Central memory CD8-positive, alpha-beta T cell (primary cell): ENCODE data around the gene SUN1.
"Not testable (repeated sequence)": the region's sequence is repeated elsewhere in the genome, so short reads cannot be mapped to it uniquely, and the experiment has no call there.

Source experiments
- ATAC-seq: fragments of 150-1000 bp; cut with Tn5 transposase; replicated peaks from 2 replicates; pipeline ENCODE4 v1.10.0; 2022; ENCODE audit warnings: mild to moderate bottlenecking, moderate FRiP score, moderate number of reproducible peaks; ENCODE audit not compliant: poor library complexity, severe bottlenecking; ENCODE audit errors: extremely low read depth
- DNase-seq, 2 donors: peaks; one replicate each; pipeline ENCODE4 v3.0.0; 2021; ENCODE audit warnings: low spot score in 2 of 2
- H3K27ac Mint-ChIP-seq: one replicate; pipeline ENCODE4 v1.8.0; 2022; ENCODE audit warnings: low read depth, mild to moderate bottlenecking, moderate library complexity, mixed read lengths
- H3K27me3 Mint-ChIP-seq: one replicate; pipeline ENCODE4 v1.8.0; 2022; ENCODE audit warnings: mixed read lengths
- H3K36me3 Mint-ChIP-seq: one replicate; pipeline ENCODE4 v1.8.0; 2022; ENCODE audit warnings: mild to moderate bottlenecking, moderate library complexity, mixed read lengths; ENCODE audit not compliant: insufficient read depth
- H3K4me1 Mint-ChIP-seq: one replicate; pipeline ENCODE4 v1.8.0; 2022; ENCODE audit warnings: mixed read lengths
- H3K4me3 Mint-ChIP-seq: one replicate; pipeline ENCODE4 v1.8.0; 2022; ENCODE audit warnings: mild to moderate bottlenecking, moderate library complexity, mixed read lengths
- H3K9me3 Mint-ChIP-seq: one replicate; pipeline ENCODE4 v1.8.0; 2022; ENCODE audit warnings: mixed read lengths

Gene SUN1

DNA sequence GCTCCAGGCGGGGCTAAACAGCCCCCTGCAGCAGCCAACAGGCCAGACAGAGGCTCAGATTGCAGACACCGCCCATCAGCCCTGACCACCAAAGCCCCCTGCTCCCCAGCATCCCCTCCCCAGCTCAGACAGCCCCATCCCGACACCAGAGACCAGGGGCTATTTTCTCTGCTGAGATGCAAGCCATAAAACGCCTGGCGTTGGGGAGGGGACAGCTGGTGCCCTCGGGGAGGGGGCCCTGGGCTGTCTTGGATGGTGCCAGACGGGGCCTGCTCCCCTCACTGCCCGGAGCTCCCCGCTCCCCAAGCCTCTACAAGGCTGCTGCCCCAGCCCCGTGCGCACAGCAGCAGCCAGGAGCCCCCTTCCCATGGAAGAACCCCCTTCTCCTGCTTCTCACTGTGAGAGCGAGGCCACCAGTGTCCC lies 75.9 kb downstream of the SUN1 start:
- H3K27ac Mint-ChIP-seq, result no peak overlapping the region
- peaks cover 30% of the 10 kb centered on the region for H3K36me3 Mint-ChIP-seq
- no peaks in the 10 kb centered on the region for H3K27me3 Mint-ChIP-seq
- no peaks in the 10 kb centered on the region for H3K9me3 Mint-ChIP-seq
- DNase-seq (no peak), ATAC-seq (no peak)
- H3K4me1 Mint-ChIP-seq, result no peaks in the 10 kb centered on the region
- no peak overlapping the region for H3K4me3 Mint-ChIP-seq

DNA sequence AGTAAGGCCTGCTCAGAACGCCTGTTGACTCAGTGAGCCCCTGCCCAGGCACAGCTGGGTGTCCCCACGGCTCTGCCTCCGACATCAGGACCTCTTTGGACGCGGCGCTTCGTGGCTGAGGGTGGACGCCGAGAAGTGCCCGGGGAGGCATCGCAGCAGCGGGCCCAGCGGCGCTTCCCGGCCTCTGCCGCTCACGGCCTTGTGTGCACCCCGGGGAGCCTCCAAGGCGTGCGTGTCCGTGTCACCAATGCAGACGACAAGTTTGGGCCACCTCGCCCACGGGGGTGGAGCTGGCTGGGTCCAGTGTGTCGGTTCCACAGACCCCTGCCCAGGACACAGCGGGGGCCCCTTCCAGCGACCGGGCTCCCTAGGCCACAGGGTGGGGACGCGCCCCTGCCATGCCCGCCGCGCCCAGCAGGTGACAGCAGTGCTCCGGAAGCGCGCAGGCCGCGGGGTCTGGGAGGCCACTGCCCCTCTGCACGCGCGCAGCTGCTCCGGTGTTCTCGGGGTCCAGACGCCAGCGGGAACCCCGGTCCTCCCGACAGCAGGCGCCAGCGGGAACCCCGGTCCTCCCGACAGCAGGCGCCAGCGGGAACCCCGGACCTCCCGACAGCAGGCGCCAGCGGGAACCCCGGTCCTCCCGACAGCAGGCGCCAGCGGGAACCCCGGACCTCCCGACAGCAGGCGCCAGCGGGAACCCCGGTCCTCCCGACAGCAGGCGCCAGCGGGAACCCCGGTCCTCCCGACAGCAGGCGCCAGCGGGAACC lies 76.5 kb downstream of the SUN1 start:
- H3K9me3 Mint-ChIP-seq, H3K27me3 Mint-ChIP-seq, H3K4me1 Mint-ChIP-seq, H3K4me3 Mint-ChIP-seq, H3K27ac Mint-ChIP-seq: not testable (repeated sequence)
- DNase-seq (peak; percentile 46 to 53), ATAC-seq (peak; percentile 38)
- peaks cover 30% of the 10 kb centered on the region for H3K36me3 Mint-ChIP-seq

DNA sequence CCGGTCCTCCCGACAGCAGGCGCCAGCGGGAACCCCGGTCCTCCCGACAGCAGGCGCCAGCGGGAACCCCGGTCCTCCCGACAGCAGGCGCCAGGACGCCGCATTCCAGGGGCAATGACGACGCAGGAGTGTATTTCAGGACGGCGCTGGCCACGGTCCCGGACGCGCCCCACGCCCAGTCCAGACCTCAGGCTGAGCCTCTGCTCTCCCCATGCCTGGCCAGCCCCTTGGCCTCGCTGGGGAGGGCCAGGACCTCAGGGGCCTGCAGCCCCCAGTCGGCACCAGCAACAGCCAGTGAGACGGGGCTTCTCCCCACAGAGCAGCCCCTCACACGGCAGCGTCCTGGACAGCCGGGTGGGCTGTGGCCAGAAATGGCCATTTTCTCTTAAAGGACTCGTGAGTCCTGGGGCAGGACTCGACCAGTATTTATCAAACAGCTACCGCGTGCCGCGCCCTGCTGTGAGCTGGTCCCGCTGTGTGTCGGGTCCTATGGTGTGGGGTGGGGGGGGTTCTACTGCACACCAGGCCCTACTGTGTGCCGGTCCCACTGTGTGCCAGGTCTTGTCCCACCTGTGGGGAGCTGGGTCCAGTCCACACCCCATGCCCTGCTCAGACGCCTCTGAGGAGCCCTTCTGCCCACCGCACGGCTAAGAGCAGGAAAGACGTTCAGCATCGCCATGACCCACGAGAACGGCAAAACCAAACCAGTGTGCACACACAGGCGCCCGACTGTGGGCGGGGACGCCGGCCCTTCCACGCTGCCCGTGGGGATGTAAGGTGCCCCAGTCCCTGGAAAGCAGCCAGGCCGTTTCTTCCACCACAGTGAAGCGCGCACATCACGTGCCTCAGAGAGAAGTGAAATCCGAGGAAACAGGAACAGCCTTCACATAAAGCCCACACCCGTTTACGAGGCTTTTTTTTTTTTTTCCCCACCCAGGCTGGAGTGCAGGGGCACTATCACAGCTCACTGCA lies 77.4 kb downstream of the SUN1 start:
- H3K27ac Mint-ChIP-seq, result peak overlapping the region; percentile 69
- no peaks in the 10 kb centered on the region for H3K27me3 Mint-ChIP-seq
- peak overlapping the region; percentile 55 for H3K4me3 Mint-ChIP-seq
- ATAC-seq (peak; percentile 4), DNase-seq (no peak)
- no peaks in the 10 kb centered on the region for H3K4me1 Mint-ChIP-seq
- no peaks in the 10 kb centered on the region for H3K9me3 Mint-ChIP-seq
- peaks cover 31% of the 10 kb centered on the region for H3K36me3 Mint-ChIP-seq

DNA sequence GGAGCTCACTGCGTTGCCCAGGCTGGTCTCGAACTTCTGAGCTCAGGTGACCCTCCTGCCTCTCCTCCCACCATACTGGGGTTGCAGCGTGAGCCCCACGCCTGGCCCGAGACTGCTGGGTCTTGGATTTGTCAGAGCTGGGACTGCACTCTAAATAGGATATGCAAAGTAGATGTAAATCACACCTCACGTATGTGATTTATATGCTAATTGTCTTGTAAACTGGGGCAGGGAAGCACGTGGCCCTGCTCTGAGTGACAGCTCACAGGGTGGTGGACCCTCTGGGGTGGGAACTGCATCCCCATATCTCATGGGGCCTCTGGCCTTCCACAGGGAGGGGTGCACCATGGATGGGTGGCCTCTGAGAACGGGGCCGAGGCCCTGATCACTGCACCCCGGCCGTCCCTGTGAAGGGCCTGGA lies 78.2 kb downstream of the SUN1 start:
- DNase-seq, result no peak
- peaks cover 1% of the 10 kb centered on the region for H3K4me1 Mint-ChIP-seq
- H3K27me3 Mint-ChIP-seq, result no peaks in the 10 kb centered on the region
- peak overlapping the region; percentile 69 for H3K27ac Mint-ChIP-seq
- peak; percentile 21 for ATAC-seq
- H3K36me3 Mint-ChIP-seq, result peaks cover 29% of the 10 kb centered on the region
- H3K4me3 Mint-ChIP-seq, result peak overlapping the region; percentile 55
- H3K9me3 Mint-ChIP-seq, result no peaks in the 10 kb centered on the region

DNA sequence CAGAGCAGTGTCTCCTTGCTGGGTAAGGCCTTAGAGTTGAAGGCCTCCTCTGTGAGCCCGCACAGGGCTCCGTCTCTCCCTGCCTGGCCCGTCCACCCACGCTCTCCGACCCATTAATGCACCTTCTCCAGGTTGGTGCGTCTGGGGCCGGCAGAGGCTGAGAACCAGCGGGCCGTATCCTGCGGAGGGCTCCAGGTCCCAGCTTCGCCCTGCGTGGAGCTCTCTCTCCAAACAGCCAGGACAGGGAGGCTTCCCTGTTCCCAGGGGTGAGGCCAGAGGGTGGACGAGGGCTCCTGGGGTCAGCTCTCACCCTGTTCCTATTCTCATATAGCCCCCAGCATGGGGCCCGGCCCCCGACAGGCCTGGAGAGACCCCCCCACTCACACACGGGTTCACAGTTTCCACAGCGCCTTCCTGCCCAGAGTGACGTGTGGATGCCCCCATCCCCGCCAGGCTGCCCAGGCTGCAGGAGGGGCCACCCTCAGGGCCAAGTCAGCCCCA lies 78.7 kb downstream of the SUN1 start:
- ATAC-seq, result no peak
- DNase-seq, result no peak
- Mint-ChIP-seq H3K4me1 (peaks cover 7% of the 10 kb centered on the region), H3K27me3 (no peaks in the 10 kb centered on the region), H3K4me3 (no peak overlapping the region), H3K9me3 (no peaks in the 10 kb centered on the region), H3K27ac (peak overlapping the region; percentile 69), H3K36me3 (peaks cover 31% of the 10 kb centered on the region)

DNA sequence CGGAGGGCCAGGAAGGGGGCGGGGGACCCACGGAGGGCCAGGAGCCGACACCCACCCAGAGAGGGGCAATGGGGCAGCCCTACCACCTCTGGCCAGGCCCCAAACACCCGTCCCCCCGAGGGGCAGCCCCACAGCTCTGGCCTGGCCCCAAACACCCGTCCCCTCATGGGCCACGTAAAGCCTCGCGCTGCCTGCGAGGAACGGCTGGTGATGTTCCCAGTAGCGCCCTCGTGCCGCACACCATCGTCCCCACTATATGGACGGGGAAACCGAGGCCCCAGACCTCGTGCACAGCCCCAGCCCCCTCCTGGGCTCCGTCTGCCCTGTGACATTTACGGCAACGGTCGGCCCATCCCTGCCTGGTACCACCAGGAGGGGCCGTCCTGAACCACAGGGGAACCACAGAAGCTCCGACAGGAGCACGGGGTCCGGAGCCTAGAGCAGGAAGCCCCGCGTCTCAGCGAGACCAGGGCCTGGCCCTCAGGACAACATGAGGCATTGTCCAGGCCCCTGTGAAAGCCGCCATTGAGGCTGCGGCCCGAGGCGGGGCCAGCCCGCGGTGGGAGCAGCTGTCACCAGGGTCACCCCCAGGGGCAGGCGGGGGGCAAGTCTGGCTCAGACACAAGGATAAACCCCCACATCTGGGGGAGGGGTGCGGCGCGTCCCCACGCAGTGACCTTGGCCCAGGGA lies 79.7 kb downstream of the SUN1 start:
- no peak overlapping the region for H3K4me3 Mint-ChIP-seq
- peak overlapping the region; percentile 38 for H3K27ac Mint-ChIP-seq
- DNase-seq (no peak), ATAC-seq (no peak)
- no peaks in the 10 kb centered on the region for H3K27me3 Mint-ChIP-seq
- H3K4me1 Mint-ChIP-seq, result peaks cover 12% of the 10 kb centered on the region
- H3K9me3 Mint-ChIP-seq, result no peaks in the 10 kb centered on the region
- peaks cover 35% of the 10 kb centered on the region for H3K36me3 Mint-ChIP-seq

DNA sequence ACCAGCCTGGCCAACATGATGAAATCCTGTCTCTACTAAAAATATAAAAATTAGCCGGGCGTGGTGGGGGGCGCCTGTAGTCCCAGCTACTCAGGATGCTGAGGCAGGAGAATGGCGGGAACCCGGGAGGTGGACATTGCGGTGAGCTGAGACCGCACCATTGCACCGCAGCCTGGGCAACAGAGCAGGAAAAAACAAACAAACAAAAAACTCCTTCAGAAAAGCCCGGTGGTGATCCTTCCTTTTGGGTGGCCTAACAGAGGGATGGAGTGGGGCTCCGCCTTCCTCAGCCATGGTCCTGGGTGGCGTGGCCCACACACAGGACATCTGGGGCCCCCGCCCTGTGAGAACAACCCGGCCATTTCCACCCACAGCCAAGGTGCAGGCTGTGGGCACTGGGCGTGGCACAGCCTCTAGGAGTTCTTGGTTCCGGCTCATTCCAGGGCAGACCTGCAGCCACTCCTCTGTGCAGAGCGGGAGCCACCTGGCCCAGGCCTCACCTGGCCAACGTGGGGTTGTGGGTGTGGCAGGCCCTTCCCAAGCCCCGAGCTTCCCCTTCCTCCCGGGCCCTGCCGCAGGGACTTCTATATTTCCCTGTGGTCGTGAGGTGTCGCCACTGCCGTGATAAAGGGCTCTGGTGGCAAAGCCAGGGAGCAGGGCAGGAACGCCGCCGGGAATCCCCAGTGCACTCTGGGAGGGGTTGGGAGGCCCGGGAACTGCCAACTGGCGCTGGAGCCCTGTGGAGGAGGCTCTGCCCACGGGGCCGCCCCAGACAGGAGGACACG lies 81.7 kb downstream of the SUN1 start:
- H3K36me3 Mint-ChIP-seq, result peaks cover 30% of the 10 kb centered on the region
- no peak for DNase-seq
- H3K27ac Mint-ChIP-seq, result no peak overlapping the region
- ATAC-seq, result no peak
- H3K4me3 Mint-ChIP-seq, result no peak overlapping the region
- H3K4me1 Mint-ChIP-seq, result peaks cover 12% of the 10 kb centered on the region
- no peaks in the 10 kb centered on the region for H3K9me3 Mint-ChIP-seq
- no peaks in the 10 kb centered on the region for H3K27me3 Mint-ChIP-seq

DNA sequence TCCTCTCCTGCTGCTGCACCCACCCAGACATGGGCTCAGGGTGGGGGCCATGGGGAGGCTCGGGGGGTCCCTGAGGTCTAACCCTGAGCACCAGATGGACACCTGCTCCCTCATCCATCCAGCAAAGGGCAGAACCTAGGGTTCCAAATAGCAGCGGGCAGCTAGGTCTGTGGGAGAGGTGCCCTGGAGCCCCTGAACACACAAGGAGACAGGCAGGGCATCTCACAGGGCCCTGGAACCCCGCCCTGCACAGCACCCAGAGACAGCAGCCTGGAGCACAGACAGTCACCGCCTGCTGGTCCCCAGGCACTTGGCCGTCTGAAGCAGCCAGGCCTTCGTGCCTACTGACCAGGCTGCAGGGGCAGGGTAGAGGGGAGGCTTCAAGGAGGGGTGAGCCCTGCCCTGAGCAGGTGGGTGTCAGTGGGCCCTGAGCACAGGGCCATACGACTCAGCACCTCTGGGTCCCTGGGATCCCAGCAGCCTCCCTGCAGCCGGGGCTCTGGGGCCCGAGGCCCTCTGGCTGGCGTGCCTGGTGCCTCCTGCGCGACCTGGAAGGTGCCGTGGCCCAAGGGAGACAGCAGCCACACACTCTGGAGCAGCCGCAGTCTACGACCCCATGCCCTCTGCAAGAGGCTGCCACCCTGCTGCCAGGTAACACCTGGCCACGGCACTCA lies 82.4 kb downstream of the SUN1 start:
- no peaks in the 10 kb centered on the region for H3K9me3 Mint-ChIP-seq
- DNase-seq (no peak), ATAC-seq (no peak)
- peaks cover 18% of the 10 kb centered on the region for H3K4me1 Mint-ChIP-seq
- peaks cover 25% of the 10 kb centered on the region for H3K36me3 Mint-ChIP-seq
- no peaks in the 10 kb centered on the region for H3K27me3 Mint-ChIP-seq
- no peak overlapping the region for H3K4me3 Mint-ChIP-seq
- peak overlapping the region; percentile 83 for H3K27ac Mint-ChIP-seq

DNA sequence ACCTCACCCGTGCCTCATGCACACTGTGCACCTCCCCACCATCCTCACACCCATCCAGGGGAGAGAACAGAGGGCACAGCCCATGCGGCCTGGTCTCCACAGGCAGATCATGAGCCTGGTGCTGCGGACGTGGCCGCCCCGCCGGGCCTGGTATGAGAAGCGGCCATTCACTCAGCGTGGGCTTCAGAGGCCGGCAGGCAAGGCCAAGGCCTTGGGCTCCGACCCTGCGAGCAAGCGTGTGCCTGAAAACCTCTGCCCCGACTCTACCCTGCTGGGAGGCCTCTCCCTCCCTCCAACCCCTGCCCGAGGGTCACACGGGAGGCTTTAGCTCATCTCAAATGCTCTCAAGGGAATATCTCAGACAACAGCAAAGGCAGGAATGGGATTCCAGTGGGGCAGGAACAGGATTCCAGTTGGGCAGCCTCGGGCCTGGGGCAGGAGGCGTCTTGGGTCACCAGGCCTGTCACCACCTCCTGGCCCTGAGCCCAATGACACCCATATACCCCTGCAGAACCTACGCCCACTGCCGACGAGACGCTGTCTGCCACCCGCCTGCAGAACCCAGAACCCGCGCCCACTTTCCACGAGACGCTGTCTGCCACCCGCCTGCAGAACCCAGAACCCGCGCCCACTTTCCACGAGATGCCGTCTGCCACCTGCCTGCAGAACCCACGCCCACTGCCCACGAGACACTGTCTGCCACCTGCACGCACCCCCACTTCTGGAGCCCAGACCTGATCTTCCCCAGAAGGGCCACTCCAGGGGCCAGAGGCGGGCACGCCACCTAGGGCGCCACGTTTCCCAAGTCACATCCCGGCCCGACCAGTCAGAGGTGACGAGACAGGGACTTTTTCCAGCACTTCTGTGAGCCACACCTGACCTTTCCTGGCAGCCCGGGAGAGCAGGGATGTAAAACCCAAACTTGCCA lies 83.3 kb downstream of the SUN1 start:
- Mint-ChIP-seq H3K4me3 (no peak overlapping the region), H3K27ac (peak overlapping the region; percentile 83), H3K36me3 (peaks cover 20% of the 10 kb centered on the region), H3K27me3 (no peaks in the 10 kb centered on the region), H3K4me1 (peaks cover 19% of the 10 kb centered on the region), H3K9me3 (no peaks in the 10 kb centered on the region)
- no peak for ATAC-seq
- no peak for DNase-seq

DNA sequence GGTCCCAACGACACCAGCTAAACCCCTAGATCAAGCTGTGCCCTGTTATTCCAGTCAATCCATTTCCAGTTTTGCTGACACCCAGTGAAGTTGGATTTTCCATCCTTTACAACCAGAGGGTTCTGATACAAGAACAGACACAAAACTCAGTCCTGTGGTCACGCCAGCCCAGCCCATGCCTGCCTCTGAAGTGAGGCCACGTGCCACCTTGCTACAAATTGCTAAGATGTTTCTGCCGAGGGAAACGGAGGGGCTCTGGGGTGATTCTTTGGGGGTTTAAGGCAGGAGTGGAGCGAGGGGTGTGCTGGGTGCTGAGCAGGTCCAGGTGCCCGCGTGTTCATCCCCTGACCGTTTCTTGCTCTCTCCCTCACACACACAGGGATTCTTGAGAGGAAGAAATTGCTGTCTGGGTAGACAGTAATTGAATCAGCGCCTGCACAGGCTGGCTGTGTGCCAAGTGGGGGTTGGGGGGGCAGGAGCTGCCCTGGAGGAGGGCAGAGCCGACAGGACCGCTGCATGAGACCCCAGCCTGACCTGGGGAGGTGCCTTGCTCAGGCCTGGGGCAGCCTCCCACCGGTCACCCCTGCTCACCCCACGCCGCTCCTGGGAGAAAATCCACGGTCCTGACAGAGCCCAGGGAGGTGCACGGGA lies 84.1 kb downstream of the SUN1 start:
- Mint-ChIP-seq H3K4me1 (peaks cover 27% of the 10 kb centered on the region), H3K27ac (peak overlapping the region; percentile 83), H3K4me3 (no peak overlapping the region), H3K36me3 (peaks cover 23% of the 10 kb centered on the region), H3K27me3 (no peaks in the 10 kb centered on the region), H3K9me3 (no peaks in the 10 kb centered on the region)
- DNase-seq, result no peak
- no peak for ATAC-seq
